ENCODE results near the gene COX6A1. TPM values are rescaled to one million over a fixed set of nuclear protein-coding genes. Genes with fewer than 3 reads are reported as not detected.

Gene COX6A1
- total and polyA plus RNA-seq, 2 donors from 2014 or later = 331 to 1,697 TPM

DNA sequence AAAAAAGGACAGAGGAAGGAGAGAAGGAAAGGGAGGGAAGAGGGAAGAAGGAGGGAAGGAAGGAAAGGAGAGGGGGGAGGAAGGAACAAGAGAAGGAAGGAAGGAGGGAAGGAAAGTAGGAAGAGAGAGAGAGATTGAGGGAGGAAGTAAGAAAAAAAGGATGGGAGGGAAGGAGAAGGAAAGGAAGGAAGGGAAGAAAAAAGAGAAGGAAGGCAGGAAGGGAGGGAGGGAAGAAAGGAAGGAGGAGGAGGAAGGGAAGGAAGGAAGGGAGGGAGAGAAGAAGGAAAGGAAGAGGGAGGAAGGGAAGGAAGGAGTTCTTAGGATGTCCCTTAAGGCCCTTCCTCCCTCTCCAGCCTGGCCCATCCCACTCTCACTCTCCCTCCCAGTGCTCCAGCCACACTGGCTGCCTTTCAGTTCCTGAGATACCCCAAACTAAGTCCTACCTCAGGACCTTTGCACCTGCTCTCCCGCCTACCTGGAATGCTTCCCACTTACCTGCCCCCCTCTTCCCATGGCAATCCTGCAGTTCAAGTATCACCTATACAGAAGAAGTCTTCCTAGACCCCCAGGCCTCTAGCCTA is 47.3 kb upstream of the COX6A1 start:
- no peak for DNase-seq
- Histone ChIP-seq H3K27ac (ENCODE audit: low read depth in 2 of 2, low read length in 2 of 2) (no peak overlapping the region), H3K4me3 (ENCODE audit: low read length in 3 of 3) (no peak overlapping the region), H3K27me3 (ENCODE audit: control insufficient read depth, insufficient read depth, low read length) (no peaks in the 10 kb centered on the region), H3K36me3 (ENCODE audit: control insufficient read depth in 2 of 3, insufficient read depth in 3 of 3, low read length in 3 of 3) (no peaks in the 10 kb centered on the region), H3K4me1 (ENCODE audit: control insufficient read depth in 2 of 3, insufficient read depth in 2 of 3, low read depth in 1 of 3, low read length in 3 of 3) (no peaks in the 10 kb centered on the region), H3K9me3 (ENCODE audit: control insufficient read depth in 2 of 3, insufficient read depth in 1 of 3, low read length in 3 of 3) (no peaks in the 10 kb centered on the region), H3K9ac (ENCODE audit: low read length in 3 of 3) (no peak overlapping the region)
- no peak for FAIRE-seq
- TF ChIP-seq, protein P1, sequence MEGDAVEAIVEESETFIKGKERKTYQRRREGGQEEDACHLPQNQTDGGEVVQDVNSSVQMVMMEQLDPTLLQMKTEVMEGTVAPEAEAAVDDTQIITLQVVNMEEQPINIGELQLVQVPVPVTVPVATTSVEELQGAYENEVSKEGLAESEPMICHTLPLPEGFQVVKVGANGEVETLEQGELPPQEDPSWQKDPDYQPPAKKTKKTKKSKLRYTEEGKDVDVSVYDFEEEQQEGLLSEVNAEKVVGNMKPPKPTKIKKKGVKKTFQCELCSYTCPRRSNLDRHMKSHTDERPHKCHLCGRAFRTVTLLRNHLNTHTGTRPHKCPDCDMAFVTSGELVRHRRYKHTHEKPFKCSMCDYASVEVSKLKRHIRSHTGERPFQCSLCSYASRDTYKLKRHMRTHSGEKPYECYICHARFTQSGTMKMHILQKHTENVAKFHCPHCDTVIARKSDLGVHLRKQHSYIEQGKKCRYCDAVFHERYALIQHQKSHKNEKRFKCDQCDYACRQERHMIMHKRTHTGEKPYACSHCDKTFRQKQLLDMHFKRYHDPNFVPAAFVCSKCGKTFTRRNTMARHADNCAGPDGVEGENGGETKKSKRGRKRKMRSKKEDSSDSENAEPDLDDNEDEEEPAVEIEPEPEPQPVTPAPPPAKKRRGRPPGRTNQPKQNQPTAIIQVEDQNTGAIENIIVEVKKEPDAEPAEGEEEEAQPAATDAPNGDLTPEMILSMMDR (IDR thresholded peaks at IDR 0.05; ENCODE audit: borderline replicate concordance, extremely low read depth, insufficient read depth) = no peak
- intact Hi-C loops (cut with DNase I) = no loop called here

DNA sequence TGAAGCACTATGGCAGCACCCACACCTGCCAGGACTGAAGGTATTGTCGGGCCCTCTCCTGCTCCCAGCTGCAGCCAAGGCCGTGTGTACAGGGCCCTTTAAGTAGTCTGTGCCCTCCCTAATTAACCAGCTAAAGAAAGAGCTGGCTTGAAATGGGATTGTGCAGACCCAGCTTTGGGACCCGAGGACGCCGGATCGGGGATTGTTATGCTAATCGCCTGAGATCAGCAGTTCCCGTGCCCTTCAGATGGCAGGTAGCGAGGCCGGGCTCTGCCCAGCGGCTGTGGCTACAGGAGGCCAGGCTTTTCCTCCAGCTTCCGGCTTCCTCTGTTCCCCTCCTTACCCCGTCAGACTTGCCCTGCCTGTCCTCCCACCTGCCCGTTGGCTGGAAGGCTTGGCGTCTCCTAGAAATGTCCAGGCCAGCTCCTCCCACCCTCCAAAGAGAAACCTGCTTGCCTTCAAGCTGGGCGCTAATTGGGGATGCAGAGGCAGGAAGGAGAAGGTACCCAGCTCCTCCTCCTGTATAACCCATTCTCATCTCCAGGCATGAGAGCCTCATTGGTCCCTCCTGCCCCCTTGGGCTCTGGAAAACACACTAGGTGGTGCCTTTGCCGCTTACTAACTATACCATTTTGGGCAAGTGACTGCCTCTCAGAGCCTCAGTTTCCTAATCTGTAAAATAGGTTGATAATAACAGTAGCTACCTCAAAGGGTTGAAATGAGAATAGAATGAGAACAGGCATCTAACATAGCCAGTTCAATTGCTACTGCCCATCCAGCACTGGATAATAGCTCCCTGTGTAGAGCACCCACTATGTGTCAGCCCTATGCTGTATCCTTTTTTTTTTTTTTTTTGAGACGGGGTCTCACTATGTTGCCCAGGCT is 43.2 kb upstream of the COX6A1 start:
- peak; percentile 76 to 87 (median 83) for DNase-seq
- TF ChIP-seq, protein P1 (IDR thresholded peaks at IDR 0.05; ENCODE audit: borderline replicate concordance, extremely low read depth, insufficient read depth) = no peak
- H3K4me1 ChIP-seq (ENCODE audit: control insufficient read depth in 2 of 3, insufficient read depth in 2 of 3, low read depth in 1 of 3, low read length in 3 of 3) = no peaks in the 10 kb centered on the region
- no peaks in the 10 kb centered on the region for H3K9me3 ChIP-seq (ENCODE audit: control insufficient read depth in 2 of 3, insufficient read depth in 1 of 3, low read length in 3 of 3)
- H3K4me3 ChIP-seq (ENCODE audit: low read length in 3 of 3) = no peak overlapping the region
- H3K27ac ChIP-seq (ENCODE audit: low read depth in 2 of 2, low read length in 2 of 2) = no peak overlapping the region
- H3K27me3 ChIP-seq (ENCODE audit: control insufficient read depth, insufficient read depth, low read length) = no peaks in the 10 kb centered on the region
- H3K9ac ChIP-seq (ENCODE audit: low read length in 3 of 3) = peak overlapping the region in 1 of 3 donors; percentile 9
- intact Hi-C loops (cut with DNase I) = no loop called here
- H3K36me3 ChIP-seq (ENCODE audit: control insufficient read depth in 2 of 3, insufficient read depth in 3 of 3, low read length in 3 of 3) = no peaks in the 10 kb centered on the region
- FAIRE-seq = no peak

DNA sequence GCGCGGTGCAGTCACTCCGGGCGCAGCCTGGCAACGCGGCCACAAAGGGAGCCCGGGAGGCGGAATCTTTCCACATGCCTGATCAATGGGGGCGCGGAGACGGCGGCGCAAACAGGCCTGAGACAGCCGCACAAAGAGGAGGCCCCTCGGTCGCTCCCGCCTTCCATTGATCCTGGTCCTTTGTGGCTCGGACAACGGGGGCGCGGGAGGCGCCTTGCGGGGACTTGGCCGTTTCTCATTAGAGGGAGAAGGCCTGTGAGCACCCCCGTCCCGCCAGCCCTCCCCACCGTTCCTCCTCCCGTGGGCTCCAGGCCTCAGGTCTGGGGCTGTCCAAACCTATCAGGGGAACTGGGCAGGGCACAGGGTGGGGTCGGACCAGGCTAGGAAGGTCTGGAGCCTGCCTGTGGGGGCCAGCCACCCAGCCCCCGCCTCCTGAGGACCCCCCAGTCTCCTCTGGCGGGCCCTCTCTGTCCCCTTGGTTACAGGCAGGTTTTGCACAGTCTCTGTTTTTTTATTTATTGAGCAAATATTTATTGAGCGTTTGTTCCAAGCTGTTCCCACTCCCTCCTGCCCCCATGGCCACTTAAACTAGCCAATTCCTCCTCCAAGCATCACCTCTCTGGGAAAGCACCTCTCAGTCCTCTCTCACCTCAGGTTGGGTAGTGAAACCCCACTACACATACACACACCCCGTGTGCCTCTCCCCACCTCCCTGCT is 39.9 kb upstream of the COX6A1 start:
- H3K36me3 ChIP-seq (ENCODE audit: control insufficient read depth in 2 of 3, insufficient read depth in 3 of 3, low read length in 3 of 3) = no peaks in the 10 kb centered on the region
- no peak overlapping the region for H3K27ac ChIP-seq (ENCODE audit: low read depth in 2 of 2, low read length in 2 of 2)
- no peaks in the 10 kb centered on the region for H3K27me3 ChIP-seq (ENCODE audit: control insufficient read depth, insufficient read depth, low read length)
- intact Hi-C loops (cut with DNase I) = no loop called here
- H3K9ac ChIP-seq (ENCODE audit: low read length in 3 of 3) = no peak overlapping the region
- FAIRE-seq = no peak
- DNase-seq = peak in 4 of 5 donors; percentile 72 to 80 (median 74)
- TF ChIP-seq, protein P1 (IDR thresholded peaks at IDR 0.05; ENCODE audit: borderline replicate concordance, extremely low read depth, insufficient read depth) = no peak
- H3K4me3 ChIP-seq (ENCODE audit: low read length in 3 of 3) = no peak overlapping the region
- no peaks in the 10 kb centered on the region for H3K4me1 ChIP-seq (ENCODE audit: control insufficient read depth in 2 of 3, insufficient read depth in 2 of 3, low read depth in 1 of 3, low read length in 3 of 3)
- H3K9me3 ChIP-seq (ENCODE audit: control insufficient read depth in 2 of 3, insufficient read depth in 1 of 3, low read length in 3 of 3) = no peaks in the 10 kb centered on the region

Measured in kidney (tissue), 14 donors.